Stimulated activated CD8-positive, alpha-beta memory T cell treated with anti-CD3 and anti-CD28 coated beads, Interleukin-12 subunit alpha, Interleukin-12 subunit beta, amount 100 ng/mL, for 24 hours (primary cell): ENCODE measurements around the gene TMTC1.

Experiments
- DNase-seq: peaks from one replicate; pipeline ENCODE4 v3.0.0-alpha.2; 2020; ENCODE audit errors: extremely low read depth

The TMTC1 gene

GRCh38 chr12:29533815-29534489 lies 249.8 kb downstream of the TMTC1 start:
- DNase-seq: no peak

- no peak for DNase-seq
Observed at GRCh38 chr12:29531471-29531870, 252.3 kb downstream of the TMTC1 start.

- DNase-seq: no peak
Observed at GRCh38 chr12:29530436-29530835, 253.3 kb downstream of the TMTC1 start.

GRCh38 chr12:29528161-29528560 lies 255.6 kb downstream of the TMTC1 start:
- no peak for DNase-seq

- DNase-seq: no peak
Observed at GRCh38 chr12:29521951-29522350, 261.8 kb downstream of the TMTC1 start.

GRCh38 chr12:29519585-29520182 lies 264.1 kb downstream of the TMTC1 start:
- DNase-seq: no peak

- DNase-seq: no peak
Observed at GRCh38 chr12:29518407-29518806, 265.3 kb downstream of the TMTC1 start.

- DNase-seq: no peak
Observed at GRCh38 chr12:29517264-29517663, 266.5 kb downstream of the TMTC1 start.

GRCh38 chr12:29516431-29516875 lies 267.3 kb downstream of the TMTC1 start:
- DNase-seq: no peak

GRCh38 chr12:29510591-29511185 lies 273.1 kb downstream of the TMTC1 start:
- no peak for DNase-seq

- no peak for DNase-seq
Observed at GRCh38 chr12:29509503-29509902, 274.2 kb downstream of the TMTC1 start.

GRCh38 chr12:29508949-29509348 lies 274.8 kb downstream of the TMTC1 start:
- DNase-seq: no peak

- no peak for DNase-seq
Observed at GRCh38 chr12:29505122-29505521, 278.6 kb downstream of the TMTC1 start.

GRCh38 chr12:29503283-29503682 lies 280.5 kb downstream of the TMTC1 start:
- no peak for DNase-seq

- no peak for DNase-seq
Observed at GRCh38 chr12:29499235-29499634, 284.5 kb downstream of the TMTC1 start.

- DNase-seq: no peak
Observed at GRCh38 chr12:29497588-29497987, 286.2 kb downstream of the TMTC1 start, which contains the start of gene OVCH1. Gene OVCH1 (minus strand): TSS chr12:29497686. CDS start chr12:29497686, 0 bp downstream.

- no peak for DNase-seq
Observed at GRCh38 chr12:29492891-29493290, 290.9 kb downstream of the TMTC1 start.

GRCh38 chr12:29486972-29487371 lies 296.8 kb downstream of the TMTC1 start:
- no peak for DNase-seq

GRCh38 chr12:29463198-29463597 lies 320.5 kb downstream of the TMTC1 start:
- no peak for DNase-seq

- DNase-seq: no peak
Observed at GRCh38 chr12:29460082-29460481, 323.7 kb downstream of the TMTC1 start.

GRCh38 chr12:29455087-29455486 lies 328.7 kb downstream of the TMTC1 start:
- no peak for DNase-seq

- DNase-seq: no peak
Observed at GRCh38 chr12:29451888-29452287, 331.9 kb downstream of the TMTC1 start.
